GM13976 (cell line): ENCODE data around the gene PHACTR1.
"Not testable (repeated sequence)": the region's sequence is repeated elsewhere in the genome, so short reads cannot be mapped to it uniquely, and the experiment has no call there.

ENCODE experiments used
- DNase-seq: peaks from one replicate; pipeline ENCODE4 v3.0.0; 2012; ENCODE audit warnings: low spot score
- in situ Hi-C: fragments of 300-500 bp; cut with MboI; formaldehyde crosslinking; loops from one replicate; pipeline ENCODE4 v1.12.0; 2022; ENCODE audit warnings: low sequenced_read_pairs, mixed read lengths, inconsistent platforms; ENCODE audit not compliant: unreplicated experiment
- TF ChIP-seq, protein P1 (sequence below): IDR thresholded peaks from 2 replicates; pipeline ENCODE4 v1.5.1; 2012; ENCODE audit warnings: borderline replicate concordance, mild to moderate bottlenecking; ENCODE audit not compliant: insufficient read depth; ENCODE audit errors: extremely low read depth, missing control alignments, control extremely low read depth

Gene PHACTR1

GRCh38 chr6:13311155-13311554, 594.6 kb downstream of the PHACTR1 start:
- TF ChIP-seq, protein P1, sequence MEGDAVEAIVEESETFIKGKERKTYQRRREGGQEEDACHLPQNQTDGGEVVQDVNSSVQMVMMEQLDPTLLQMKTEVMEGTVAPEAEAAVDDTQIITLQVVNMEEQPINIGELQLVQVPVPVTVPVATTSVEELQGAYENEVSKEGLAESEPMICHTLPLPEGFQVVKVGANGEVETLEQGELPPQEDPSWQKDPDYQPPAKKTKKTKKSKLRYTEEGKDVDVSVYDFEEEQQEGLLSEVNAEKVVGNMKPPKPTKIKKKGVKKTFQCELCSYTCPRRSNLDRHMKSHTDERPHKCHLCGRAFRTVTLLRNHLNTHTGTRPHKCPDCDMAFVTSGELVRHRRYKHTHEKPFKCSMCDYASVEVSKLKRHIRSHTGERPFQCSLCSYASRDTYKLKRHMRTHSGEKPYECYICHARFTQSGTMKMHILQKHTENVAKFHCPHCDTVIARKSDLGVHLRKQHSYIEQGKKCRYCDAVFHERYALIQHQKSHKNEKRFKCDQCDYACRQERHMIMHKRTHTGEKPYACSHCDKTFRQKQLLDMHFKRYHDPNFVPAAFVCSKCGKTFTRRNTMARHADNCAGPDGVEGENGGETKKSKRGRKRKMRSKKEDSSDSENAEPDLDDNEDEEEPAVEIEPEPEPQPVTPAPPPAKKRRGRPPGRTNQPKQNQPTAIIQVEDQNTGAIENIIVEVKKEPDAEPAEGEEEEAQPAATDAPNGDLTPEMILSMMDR = no peak
- DNase-seq = no peak
- in situ Hi-C loops = no loop called here

DNA sequence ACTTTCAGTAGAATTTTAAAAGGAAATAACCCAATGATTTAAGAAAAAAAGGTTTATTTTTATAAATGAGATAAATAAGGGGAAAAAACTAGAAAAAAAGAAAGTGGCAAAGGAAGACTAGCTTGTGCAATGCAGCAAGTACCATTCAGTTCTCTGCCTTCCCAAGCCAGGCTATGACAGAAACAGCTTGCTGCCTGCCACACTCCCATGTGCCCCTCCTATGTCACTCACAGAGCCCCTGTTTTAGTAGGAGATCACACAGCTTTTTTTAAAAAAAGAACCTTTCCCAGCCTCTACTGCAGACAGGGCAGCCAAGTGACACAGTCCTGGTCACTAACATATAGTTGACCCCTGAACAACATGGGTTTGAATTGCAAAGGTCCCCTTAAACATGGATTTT, 598.2 kb downstream of the PHACTR1 start:
- TF ChIP-seq, protein P1 = no peak
- DNase-seq = no peak
- in situ Hi-C loops = no loop called here

DNA sequence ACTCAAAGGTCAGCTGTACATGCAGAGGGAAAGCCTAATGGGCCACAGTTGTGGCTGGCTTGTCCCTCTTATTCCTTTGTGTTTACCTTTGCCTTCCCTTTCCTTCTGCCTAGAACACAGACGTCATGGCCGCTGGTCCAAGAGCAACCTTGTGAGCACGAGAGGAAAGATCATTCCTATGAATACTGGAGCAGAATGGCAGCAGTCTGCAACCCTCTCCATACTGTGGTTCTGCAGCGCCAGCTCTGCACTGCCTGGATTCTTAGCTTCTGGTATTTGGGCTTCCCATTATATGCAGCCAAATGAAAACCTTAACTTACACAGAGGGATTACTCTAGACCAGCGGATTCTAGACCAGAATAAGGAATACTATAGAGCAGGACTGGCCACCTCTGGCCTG, 599.3 kb downstream of the PHACTR1 start:
- in situ Hi-C loops = no loop called here
- TF ChIP-seq, protein P1 = no peak
- no peak for DNase-seq

- no peak for DNase-seq
- in situ Hi-C loops = no loop called here
- TF ChIP-seq, protein P1 = no peak
Measured at GRCh38 chr6:13318821-13319220, 602.3 kb downstream of the PHACTR1 start.

DNA sequence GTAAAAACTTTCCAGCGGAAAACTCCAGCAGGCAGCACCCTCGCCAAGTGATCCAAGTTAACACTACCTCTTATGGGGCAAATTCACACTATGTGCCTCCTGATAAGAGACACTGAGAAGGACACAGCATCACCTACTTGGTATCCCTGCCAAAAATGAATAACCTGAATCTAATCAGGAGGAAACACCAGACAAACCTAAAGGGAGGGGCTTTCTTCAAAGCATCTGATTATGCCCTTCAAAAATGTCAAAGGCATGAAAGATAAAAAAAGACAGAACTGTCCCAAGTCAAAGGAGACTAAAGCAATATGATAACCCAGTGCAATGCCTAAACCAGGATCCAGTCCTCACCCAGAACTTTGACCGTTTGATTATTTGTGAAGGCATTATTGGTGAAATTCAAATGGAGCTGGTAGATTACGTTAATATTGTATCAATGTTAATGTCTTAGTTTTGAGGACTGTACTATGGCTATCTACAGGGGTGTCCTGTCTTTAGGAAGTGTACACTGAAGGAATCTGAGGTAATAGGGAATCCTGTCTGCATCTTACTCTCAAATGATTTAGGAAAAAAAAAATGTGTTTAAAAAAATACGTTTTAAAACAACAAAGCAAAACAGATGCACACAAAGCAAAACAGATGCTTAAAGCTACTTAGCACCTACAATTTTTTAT, 603.5 kb downstream of the PHACTR1 start:
- in situ Hi-C loops = no loop called here
- TF ChIP-seq, protein P1 = no peak
- DNase-seq = no peak

DNA sequence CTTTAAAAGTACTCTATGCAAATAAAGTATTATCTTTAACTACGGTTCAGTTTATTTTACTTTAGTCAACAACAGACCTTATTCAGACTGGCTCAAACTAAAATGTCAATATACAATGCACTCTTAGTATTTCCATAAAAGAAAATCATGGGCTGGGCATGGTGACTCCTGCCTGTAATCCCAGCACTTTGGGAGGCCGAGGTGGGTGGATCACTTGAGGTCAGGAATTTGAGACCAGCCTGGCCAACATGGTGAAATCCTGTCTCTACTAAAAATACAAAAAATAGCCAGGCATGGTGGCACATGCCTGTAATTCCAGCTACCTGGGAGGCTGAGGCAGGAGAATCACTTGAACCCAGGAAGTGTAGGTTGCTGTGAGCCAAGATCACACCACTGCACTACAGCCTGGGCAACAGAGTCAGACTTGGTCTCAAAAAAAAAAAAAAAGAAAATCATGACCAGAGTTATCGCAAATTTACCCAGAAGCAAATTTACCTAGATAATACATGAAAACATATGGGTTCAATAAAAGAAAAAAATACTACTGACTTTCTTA, 609.5 kb downstream of the PHACTR1 start:
- in situ Hi-C loops, DNase-seq: not testable (repeated sequence)

GRCh38 chr6:13327691-13328075, 611.1 kb downstream of the PHACTR1 start:
- in situ Hi-C loops = no loop called here
- DNase-seq = no peak
- TF ChIP-seq, protein P1 = no peak
